SK-N-SH (cell line): Measurements from ENCODE around the gene RAC2.

Source experiments
- CHD2 ChIP-seq: fragments of 150-350 bp; IDR thresholded peaks from 2 replicates; pipeline ENCODE4 v1.6.1; 2018; ENCODE audit warnings: low read length; ENCODE audit not compliant: partially characterized antibody
- CTCF ChIP-seq: fragments of 200-600 bp; sonication (generic); IDR thresholded peaks from 2 replicates; pipeline ENCODE4 v1.6.1; 2017; ENCODE audit warnings: antibody characterized with exemption, mild to moderate bottlenecking, moderate library complexity
- EZH2phosphoT487 ChIP-seq: fragments of 200-600 bp; sonication (generic); IDR thresholded peaks from 2 replicates; pipeline ENCODE4 v1.6.1; 2017; ENCODE audit warnings: low read depth, mixed run types, mild to moderate bottlenecking, antibody characterized with exemption, moderate library complexity, borderline replicate concordance
- IRF3 ChIP-seq: fragments of 150-350 bp; IDR thresholded peaks from 2 replicates; pipeline ENCODE4 v1.6.1; 2016; ENCODE audit warnings: mild to moderate bottlenecking, low read depth, low read length
- PBX3 ChIP-seq: IDR thresholded peaks from 2 replicates; pipeline ENCODE4; 2012
- POLR2AphosphoS5 ChIP-seq: IDR thresholded peaks from 2 replicates; pipeline ENCODE4 v1.6.1; 2012; ENCODE audit warnings: low read depth, low read length
- RAD21 ChIP-seq: IDR thresholded peaks from 2 replicates; pipeline ENCODE4 v1.6.1; 2012; ENCODE audit warnings: mild to moderate bottlenecking, low read length
- RCOR1 ChIP-seq: fragments of 150-350 bp; IDR thresholded peaks from 2 replicates; pipeline ENCODE4 v1.6.1; 2017; ENCODE audit warnings: antibody characterized with exemption, low read length

GRCh38 chr22:37218399-37218770 is 25.7 kb downstream of the RAC2 start:
- TF ChIP-seq PBX3 (no peak), RAD21 (no peak), RCOR1 (no peak), EZH2phosphoT487 (no peak), CTCF (no peak), CHD2 (no peak), POLR2AphosphoS5 (no peak), IRF3 (no peak)
